Measurements from ENCODE around the gene CRYBA4. TPM values are rescaled to one million over a fixed set of nuclear protein-coding genes. Genes with fewer than 3 reads are reported as not detected.

Gene CRYBA4
- total and polyA plus RNA-seq, 9 donors, result 0.59 TPM; not detected in 8

GRCh38 chr22:26642465-26643417 is 21.0 kb downstream of the CRYBA4 start:
- intact Hi-C loops (cut with DNase I), result no loop called here
- H3K4me1 ChIP-seq (ENCODE audit: insufficient read depth), result peaks cover 2% of the 10 kb centered on the region
- no peak overlapping the region for H3K27ac ChIP-seq
- H3K36me3 ChIP-seq, result no peaks in the 10 kb centered on the region
- no peak overlapping the region for H3K4me3 ChIP-seq
- no peaks in the 10 kb centered on the region for H3K27me3 ChIP-seq
- no peak for DNase-seq
- TF ChIP-seq CTCF (IDR thresholded peaks at IDR 0.05) (no peak), EP300 (IDR thresholded peaks at IDR 0.05) (no peak), POLR2A (IDR thresholded peaks at IDR 0.05) (no peak)
- 33 to 40% (median 37%) methylated on average over 8 of the region's 8 CpGs for WGBS, 3 donors
- no peaks in the 10 kb centered on the region for H3K9me3 ChIP-seq

- H3K4me1 ChIP-seq (ENCODE audit: insufficient read depth), result peaks cover 2% of the 10 kb centered on the region
- H3K27ac ChIP-seq, result no peak overlapping the region
- H3K9me3 ChIP-seq, result no peaks in the 10 kb centered on the region
- intact Hi-C loops (cut with DNase I), result no loop called here
- no peak overlapping the region for H3K4me3 ChIP-seq
- WGBS, 3 donors, result 77 to 83% (median 79%) methylated on average over 15 of the region's 15 CpGs
- no peaks in the 10 kb centered on the region for H3K27me3 ChIP-seq
- TF ChIP-seq CTCF (IDR thresholded peaks at IDR 0.05) (no peak), POLR2A (IDR thresholded peaks at IDR 0.05) (no peak), EP300 (IDR thresholded peaks at IDR 0.05) (no peak)
- H3K36me3 ChIP-seq, result no peaks in the 10 kb centered on the region
- no peak for DNase-seq
Observed at GRCh38 chr22:26643418-26644100, 21.8 kb downstream of the CRYBA4 start.

- Histone ChIP-seq H3K36me3 (no peaks in the 10 kb centered on the region), H3K4me1 (ENCODE audit: insufficient read depth) (peaks cover 2% of the 10 kb centered on the region), H3K9me3 (no peaks in the 10 kb centered on the region), H3K4me3 (no peak overlapping the region), H3K27me3 (no peaks in the 10 kb centered on the region), H3K27ac (no peak overlapping the region)
- WGBS, 3 donors, result 17 to 20% (median 19%) methylated on average over 5 of the region's 5 CpGs
- intact Hi-C loops (cut with DNase I), result no loop called here
- no peak for TF ChIP-seq CTCF (IDR thresholded peaks at IDR 0.05)
- TF ChIP-seq EP300 (IDR thresholded peaks at IDR 0.05), result no peak
- TF ChIP-seq POLR2A (IDR thresholded peaks at IDR 0.05), result no peak
- DNase-seq, result no peak
Observed at GRCh38 chr22:26646158-26646557, 24.4 kb downstream of the CRYBA4 start.

- no peak for DNase-seq
- Histone ChIP-seq H3K4me1 (ENCODE audit: insufficient read depth) (peaks cover 2% of the 10 kb centered on the region), H3K4me3 (no peak overlapping the region), H3K27ac (no peak overlapping the region), H3K27me3 (no peaks in the 10 kb centered on the region), H3K9me3 (no peaks in the 10 kb centered on the region), H3K36me3 (no peaks in the 10 kb centered on the region)
- 15 to 18% (median 16%) methylated on average over 17 of the region's 17 CpGs for WGBS, 3 donors
- TF ChIP-seq CTCF (IDR thresholded peaks at IDR 0.05) (no peak), POLR2A (IDR thresholded peaks at IDR 0.05) (no peak), EP300 (IDR thresholded peaks at IDR 0.05) (no peak)
- intact Hi-C loops (cut with DNase I), result no loop called here
Observed at GRCh38 chr22:26648011-26648497, 26.3 kb downstream of the CRYBA4 start.
